GM12865 (cell line): ENCODE results near the gene NANOS2.

Experiments
- DNase-seq: peaks from one replicate; pipeline ENCODE4 v3.0.0; 2010; ENCODE audit warnings: low read depth
- H3K4me3 ChIP-seq: 2 replicates; pipeline ENCODE4 v1.5.1; 2011; ENCODE audit warnings: mild to moderate bottlenecking, low read depth, low read length, control low read depth
- TF ChIP-seq, protein P1 (sequence below): IDR thresholded peaks from 2 replicates; pipeline ENCODE4 v1.5.1; 2011; ENCODE audit warnings: low read length, control low read depth, low read depth, inconsistent platforms; ENCODE audit not compliant: insufficient read depth; ENCODE audit errors: missing control alignments

The NANOS2 gene

DNA sequence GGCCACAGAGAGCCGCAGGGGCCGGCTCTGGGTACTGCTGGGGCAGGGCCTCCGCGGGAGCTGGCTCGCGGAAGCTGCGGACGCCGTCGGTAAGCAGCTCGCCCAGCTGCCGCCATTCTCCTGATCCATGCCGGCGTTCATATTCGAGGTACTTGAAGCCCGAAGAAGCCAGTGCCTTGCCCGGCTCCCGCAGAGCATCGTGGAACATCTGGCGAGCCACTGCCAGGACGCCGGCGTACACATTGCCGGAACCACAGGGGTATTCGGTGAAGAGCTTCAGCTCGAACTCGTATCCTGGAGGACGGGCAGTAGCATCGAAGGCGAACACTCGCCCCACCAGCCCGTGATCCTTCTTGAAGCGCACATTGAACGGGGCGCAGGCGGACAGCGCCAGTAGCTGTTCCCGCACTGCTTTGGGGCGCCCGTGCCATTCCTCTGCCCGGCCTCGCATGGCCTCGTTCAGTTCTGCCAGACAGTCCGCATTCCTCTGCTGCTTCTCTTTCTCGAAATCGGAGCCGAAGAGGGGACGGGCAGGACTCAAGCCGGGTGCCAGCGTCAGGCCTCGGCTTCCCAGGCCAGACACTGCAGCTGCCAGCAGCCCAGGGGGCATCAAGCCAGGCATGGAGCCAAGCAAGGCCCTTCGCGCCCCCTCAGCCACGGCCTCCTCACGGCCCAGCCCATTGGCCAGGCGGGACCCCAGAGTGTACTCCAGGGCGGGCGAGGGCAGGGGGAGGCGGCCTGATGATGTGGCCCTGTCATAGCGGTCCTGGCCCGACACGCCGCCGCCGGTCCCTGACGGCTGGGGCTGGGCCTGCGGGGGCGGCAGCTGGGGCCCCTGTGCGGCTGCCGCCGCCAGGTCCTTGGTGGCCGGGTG is 29.7 kb downstream of the NANOS2 start:
- DNase-seq, result no peak
- peak overlapping the region; percentile 33 for H3K4me3 ChIP-seq
- TF ChIP-seq, protein P1, sequence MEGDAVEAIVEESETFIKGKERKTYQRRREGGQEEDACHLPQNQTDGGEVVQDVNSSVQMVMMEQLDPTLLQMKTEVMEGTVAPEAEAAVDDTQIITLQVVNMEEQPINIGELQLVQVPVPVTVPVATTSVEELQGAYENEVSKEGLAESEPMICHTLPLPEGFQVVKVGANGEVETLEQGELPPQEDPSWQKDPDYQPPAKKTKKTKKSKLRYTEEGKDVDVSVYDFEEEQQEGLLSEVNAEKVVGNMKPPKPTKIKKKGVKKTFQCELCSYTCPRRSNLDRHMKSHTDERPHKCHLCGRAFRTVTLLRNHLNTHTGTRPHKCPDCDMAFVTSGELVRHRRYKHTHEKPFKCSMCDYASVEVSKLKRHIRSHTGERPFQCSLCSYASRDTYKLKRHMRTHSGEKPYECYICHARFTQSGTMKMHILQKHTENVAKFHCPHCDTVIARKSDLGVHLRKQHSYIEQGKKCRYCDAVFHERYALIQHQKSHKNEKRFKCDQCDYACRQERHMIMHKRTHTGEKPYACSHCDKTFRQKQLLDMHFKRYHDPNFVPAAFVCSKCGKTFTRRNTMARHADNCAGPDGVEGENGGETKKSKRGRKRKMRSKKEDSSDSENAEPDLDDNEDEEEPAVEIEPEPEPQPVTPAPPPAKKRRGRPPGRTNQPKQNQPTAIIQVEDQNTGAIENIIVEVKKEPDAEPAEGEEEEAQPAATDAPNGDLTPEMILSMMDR, result no peak

DNA sequence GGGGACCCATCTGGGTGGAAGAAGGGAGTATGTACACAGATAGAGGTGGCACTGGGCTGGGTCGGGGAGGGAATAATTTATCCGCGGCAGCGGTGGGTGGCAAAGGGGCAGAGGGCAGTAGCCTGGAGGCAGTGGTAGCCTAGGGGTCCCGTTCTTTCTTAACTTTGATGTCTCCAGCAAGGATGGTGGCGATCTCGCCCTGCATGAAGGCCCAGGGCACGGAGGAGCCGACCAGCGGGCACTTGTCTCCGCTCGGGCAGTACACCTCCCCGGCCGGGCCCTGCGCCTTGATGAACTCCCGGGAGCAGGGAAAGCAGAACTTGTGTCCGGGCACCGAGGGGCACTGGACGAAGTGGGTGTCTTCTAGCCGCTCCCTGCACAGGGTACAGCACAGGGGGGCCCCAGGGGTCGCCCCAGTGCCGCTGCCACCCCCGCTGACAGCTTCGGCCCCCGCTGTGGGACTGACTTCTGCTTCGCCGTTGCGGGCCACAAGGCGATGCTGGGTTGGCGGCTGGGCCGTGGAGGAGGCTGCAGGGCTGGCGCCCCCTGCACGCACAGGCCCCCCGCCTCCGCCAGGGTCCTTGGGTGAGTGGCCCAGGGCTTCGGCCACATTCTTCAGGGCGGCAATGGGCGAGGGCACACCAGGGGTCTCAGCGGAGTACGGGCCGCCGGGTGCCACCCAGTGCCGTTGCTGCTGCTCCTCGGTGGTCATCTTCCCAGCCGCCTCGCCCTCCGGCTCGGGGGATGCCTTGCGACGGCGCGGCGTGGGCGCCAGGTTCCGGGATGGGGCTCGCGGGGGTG is 30.5 kb downstream of the NANOS2 start:
- no peak overlapping the region for H3K4me3 ChIP-seq
- DNase-seq, result no peak
- TF ChIP-seq, protein P1, result no peak

DNA sequence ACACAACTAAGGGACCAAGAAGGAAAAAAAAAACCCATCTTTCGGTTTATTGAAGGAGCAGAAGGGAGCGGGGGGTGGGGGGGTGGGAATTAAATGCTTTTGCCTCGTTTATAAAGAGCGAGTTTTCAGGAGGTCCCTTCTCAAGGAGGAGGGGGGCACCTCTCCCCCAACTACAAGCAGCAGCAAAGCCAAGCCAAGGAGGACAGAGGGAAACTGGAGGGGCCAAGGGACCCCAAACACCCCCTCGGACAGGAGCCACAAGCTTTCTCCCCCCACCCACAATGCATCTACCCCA is 31.0 kb downstream of the NANOS2 start:
- H3K4me3 ChIP-seq, result no peak overlapping the region
- no peak for DNase-seq
- TF ChIP-seq, protein P1, result no peak

DNA sequence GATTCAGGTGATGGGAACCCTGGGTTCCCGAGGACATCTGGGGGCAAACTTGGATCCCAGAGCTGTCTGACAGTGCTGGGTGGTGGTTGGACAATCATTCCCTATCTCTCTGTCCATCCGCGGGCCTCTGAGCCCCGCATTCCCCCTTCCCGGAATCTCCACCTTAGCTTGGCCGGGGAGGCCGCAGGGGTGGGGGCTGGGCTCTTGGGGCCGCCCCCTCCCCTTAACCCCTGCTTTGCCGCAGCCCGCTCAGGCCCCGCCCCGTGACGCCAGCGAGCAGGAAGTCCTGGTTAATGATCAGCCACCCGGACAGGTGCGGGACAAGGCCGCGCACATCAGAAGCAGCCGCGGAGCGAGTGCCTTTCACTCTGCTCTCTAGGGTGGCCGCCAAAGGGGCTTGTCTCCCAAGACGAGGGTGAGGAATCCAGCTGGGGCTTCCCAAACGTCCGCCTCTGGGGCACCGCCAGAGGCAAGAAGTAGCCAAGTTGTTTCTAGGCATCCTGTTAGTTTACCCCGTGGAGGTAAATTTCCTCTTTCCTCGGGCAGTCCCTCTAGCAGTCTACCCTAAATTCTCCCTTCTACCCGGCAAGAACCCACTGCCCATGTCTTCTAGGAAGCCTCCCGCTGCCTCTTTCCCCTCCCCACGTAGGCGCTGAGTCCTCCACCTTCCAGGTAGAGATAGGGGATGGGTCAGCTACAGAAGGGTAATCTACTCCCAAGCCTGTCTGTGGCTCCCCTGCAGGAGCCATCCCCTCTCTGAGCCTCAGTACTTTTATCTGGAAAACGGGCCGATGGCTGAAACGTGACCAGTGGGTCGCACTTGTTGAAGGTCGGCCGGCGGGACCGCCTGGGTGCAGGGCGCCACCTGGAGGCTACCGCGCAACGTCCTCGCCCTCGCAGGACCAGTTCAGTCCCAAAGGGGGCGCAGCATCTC is 31.7 kb downstream of the NANOS2 start:
- TF ChIP-seq, protein P1, result peak; percentile 100
- peak overlapping the region; percentile 80 for H3K4me3 ChIP-seq
- peak; percentile 96 for DNase-seq

DNA sequence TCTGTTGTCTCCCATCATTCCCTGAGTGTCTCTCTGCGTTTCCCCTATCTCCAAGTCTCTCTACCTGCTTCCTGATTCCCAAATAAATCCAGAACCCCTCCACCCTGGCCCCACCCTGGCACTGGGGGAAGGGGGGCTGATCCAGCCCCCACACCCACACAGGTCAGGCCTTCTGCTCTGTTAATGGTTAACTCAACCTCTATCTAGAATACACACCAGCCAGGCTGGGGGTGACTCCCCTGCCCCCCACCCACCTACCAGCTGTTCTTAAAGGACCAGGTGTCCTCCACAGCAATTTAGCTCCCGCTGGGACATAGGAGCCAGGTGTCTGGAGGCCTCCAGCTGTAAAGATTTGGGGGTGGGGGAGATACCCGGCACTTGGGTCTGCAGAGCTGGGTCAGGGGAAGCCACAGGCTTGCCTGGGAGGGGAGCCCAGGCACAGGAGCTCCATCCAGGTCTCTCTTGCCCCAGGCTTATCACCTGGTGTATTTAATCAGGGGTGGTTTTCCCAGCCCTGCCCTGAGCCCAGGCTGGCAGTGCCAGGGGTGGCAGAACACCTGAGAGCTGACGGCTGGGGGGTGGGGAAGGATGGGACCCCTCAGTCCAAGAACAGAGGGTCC is 32.6 kb downstream of the NANOS2 start:
- H3K4me3 ChIP-seq, result no peak overlapping the region
- DNase-seq, result no peak
- TF ChIP-seq, protein P1, result no peak
